G401 (cell line): Measurements from ENCODE around the gene IRF1. TPM values are rescaled to one million over a fixed set of nuclear protein-coding genes. Genes with fewer than 3 reads are reported as not detected.

Source experiments
- DNase-seq: peaks from one replicate; pipeline ENCODE4 v3.0.0-alpha.2; 2015; ENCODE audit warnings: low spot score
- in situ Hi-C: cut with HindIII; loops from 2 replicates; pipeline ENCODE4 v1.10.0; 2016; ENCODE audit warnings: low sequenced_read_pairs, mixed read lengths
- total RNA-seq: library from RNA; depleted of rRNA; stranded (reverse); fragments of >200 nt; shearing (Covaris generic); gene quantifications from 2 replicates; pipeline ENCODE4 v1.2.3, GENCODE V29; 2014

IRF1 gene
- total RNA-seq, 1 experiment from 2014 or later = 9.2 TPM

DNA sequence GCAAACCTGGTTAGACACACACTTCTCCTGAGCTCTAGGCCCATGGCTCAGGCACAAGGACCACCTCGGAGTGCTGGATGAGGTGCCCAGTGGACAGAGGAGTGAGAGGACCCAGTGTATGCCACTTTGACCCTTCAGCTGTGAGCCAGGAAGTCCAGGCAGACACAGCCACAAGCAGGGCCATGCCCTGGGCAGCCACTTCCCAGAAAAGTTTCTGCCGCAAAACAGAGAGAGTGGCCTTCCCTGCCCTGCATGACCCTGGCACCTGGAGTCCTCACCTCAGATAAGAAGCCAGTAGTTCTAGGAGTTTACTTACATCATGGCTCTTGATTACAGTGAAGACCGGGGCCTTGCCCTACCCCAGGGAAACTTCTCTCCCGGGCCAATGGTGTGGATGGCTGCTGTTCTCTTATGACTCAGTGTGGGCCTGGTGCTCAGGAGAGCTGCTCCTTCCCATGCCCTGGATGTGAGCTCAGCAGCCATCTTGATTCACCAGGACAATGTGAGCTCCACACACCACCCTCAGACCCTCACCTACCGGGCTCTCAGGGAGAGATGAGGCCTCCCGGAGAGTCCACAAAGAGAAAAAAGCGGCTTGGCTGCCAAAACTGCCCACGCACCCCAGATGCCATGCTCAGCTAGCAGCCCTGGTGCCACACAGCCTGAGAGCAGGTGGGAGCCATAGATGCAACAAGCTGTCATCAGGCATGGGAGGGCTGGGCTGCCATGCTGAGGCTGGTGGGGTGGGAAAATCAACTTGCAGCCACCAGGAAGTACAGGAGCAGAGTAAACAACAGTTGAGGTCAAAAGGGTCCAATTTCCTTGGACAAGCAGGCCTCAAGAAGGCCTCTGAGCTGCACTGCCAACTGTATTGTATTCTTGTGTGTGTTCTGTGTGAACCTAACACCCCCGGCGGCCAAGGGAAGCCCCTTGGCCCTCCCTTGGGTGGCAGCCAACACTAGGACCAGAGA, 11.7 kb upstream of the IRF1 start:
- in situ Hi-C loops = no loop called here

DNA sequence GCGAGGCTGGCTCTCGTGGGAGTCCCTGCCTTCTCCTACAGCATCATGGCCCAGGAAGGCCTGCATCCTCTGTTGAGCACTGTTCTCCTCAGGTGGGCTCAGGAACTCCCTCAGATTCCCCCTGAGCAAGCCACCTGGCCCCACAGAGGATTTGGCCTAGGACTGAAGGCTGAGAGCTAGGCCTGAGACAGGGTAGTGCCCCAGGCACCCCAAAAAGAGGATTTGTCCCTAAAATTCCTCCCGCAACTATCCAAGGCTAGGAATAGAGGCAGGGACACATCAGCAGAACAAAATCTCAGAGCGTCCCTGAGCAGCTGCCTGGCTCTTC, 11.0 kb upstream of the IRF1 start:
- in situ Hi-C loops = no loop called here

More for the DNA sequence above, 11.7 kb upstream of the IRF1 start:
- DNase-seq = no peak

DNA sequence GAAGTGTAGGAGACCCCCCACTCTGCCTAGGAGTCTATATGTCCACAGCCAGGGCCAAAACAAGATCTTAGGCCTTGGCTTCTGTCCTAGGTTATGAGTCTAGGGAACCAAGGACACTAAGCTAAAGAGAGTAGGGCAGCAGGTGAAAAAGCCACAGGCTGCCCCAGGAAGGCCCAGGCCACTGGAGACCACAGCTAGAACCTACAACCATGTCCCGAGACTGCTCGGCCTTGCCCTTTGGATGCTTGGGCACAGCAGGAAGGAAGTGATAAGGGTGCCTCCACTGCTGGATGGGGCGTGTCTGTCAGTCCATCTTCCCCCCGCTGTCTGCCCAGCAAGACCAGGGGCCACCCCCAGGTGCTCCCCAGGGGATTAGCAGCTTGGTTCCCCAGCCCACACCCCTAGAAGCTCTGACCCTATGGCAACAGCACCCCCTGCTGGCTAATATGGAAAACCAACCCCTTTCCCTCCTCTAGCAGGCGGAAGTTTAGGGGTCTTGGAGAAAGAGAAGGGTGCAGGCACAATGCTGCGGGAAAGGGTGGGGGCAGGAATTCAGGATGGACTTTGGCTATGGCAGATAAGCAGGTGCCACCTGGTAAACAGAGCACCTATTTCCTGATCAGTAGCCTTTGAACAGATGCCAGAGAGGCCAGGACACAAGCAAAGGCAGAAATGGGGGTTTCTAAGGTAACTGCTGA, 10.5 kb upstream of the IRF1 start:
- in situ Hi-C loops = no loop called here
- DNase-seq = peak; percentile 55

More for the DNA sequence above, 11.0 kb upstream of the IRF1 start:
- no peak for DNase-seq

DNA sequence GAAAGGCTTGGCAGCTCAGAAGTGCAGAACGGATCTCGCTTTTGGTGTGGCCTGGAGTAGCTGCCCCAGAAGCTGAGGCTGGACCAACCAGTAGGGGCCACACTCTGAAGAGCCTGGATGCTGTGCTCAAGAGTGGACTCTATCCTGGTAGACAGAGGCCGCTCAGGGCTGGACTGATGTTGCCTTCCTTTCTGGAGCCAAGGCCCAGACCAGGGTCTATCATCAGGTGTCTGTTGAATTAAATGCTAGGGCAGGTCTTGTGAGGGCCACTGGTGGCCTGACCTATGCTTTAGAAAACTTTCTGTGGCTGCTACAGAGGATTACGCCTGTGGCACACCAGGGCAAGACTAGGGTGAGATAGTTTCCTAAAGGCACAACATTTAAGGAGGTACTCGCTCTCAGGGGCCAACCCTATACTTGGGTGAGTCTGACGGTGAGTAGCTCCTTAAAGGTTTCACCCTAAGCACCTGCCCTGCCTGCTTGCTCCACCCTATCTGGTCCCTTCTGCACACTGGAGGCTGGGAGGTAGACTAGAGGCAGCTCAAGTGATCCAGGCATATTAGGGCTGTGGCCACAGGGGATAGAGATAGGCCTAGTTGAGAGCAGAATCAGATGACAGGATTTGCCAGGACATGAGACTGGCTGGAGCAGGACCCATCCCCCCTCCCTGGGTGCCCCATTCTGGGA, 9.8 kb upstream of the IRF1 start:
- DNase-seq = no peak
- in situ Hi-C loops = no loop called here

DNA sequence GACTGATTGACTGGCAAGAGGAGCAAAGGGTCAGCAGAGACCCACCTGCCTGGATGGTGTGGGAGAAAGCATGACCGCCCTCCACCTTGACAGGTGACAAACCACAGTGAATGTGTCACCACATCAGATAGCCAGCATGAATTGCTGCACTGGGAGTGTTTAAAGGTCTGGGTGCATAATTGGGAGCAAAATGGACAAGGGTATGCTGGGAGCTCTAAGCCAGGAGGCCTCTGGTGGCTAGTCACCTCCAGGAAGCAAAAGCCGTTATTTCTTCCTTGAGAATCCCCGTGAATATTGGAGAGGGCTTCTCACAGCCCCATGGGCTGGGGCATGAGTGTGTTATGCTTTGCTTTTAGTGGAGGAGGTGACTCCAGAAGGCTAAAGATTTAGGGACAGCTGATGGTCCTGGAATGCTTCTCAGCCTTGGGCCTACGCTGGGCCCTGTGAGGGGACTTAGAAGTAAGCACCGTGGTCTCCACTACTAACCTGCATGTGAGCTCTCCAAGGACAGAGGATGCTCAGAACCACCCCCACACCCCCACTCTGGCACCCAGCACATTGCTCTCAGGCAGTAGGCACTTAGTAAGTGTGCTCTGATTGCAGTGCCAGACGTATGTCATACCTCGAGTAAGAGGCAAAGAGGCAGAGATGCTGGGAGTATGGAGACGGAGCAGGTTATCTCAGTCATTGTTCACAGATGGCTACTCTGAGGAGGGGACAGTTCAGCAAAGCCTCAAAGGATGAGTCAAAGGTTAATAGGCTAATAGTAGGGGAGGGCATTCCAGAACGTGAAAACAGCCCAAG, 9.1 kb upstream of the IRF1 start:
- no peak for DNase-seq
- in situ Hi-C loops = no loop called here

DNA sequence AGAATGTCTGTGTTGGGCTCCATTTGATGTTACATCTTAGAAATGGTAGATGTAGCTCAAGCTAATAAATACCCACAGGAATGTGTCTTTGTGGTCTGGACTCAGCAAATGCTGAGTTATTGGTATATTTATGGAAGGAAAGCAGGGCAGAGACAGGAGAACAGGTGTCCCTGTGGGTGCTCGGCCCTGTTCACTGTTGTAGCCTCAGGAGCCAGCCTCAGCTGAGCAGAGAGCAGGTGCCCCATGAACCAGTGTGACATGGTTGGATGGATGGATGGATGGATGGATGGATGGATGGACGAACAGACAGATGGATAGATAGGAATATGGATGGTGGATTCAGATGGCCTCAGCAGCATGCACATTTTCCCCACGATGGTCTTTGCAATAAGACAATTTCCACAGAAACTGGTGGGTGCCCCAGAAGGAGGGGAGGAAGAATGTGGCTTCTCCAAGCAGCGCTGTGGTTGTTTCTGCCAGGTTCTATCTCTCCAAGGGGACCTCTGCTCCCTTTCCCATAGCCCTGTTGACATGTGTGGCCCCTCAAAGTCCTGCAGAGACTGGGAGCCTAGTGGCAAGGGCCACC, 8.2 kb upstream of the IRF1 start:
- in situ Hi-C loops = no loop called here
- no peak for DNase-seq

DNA sequence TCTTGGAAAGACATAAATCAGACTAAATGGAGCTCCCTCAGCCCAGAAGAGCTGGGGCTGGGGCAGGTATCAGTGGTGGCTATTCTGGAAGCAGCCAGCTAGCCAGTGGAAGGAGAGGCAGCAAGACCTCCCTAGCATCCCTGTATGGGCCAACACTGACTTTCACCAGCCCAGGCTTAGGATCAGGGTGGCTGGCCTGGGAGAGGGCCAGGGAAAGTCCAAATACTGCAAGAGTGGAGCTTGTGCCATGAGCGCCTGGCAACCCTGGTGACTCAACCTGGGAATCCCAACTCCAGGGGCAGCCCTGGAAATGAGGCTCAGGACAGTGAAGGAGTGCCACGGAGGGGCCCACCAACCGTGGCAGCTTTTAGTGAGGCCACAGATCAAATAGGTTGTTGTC, 7.6 kb upstream of the IRF1 start:
- in situ Hi-C loops = no loop called here
- no peak for DNase-seq

DNA sequence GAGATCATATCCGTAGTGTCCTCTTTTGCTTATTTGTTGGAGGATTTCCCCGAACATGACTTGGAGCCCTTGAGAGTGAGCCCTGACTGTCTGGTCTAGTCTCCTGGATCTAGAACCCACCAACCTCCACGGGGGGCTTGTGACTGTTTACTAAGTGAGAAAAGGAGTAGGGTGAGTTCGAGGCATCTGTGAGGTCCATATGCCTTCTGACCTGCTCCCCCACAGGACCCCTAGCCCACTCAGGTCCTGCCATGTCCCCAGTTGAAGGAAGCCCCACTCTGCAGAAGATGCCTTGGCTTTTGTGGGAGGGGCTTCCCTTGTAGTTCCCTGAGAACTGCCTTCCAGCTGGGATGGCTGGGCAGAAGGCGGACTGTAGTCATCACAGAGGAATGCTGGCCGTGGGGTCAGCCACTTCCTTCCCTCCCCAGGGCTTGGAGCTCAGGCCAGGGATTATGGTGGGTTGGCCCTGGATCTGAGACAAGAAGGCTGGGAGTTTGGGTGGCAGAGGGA, 7.0 kb upstream of the IRF1 start:
- DNase-seq = peak; percentile 44
- in situ Hi-C loops = no loop called here

DNA sequence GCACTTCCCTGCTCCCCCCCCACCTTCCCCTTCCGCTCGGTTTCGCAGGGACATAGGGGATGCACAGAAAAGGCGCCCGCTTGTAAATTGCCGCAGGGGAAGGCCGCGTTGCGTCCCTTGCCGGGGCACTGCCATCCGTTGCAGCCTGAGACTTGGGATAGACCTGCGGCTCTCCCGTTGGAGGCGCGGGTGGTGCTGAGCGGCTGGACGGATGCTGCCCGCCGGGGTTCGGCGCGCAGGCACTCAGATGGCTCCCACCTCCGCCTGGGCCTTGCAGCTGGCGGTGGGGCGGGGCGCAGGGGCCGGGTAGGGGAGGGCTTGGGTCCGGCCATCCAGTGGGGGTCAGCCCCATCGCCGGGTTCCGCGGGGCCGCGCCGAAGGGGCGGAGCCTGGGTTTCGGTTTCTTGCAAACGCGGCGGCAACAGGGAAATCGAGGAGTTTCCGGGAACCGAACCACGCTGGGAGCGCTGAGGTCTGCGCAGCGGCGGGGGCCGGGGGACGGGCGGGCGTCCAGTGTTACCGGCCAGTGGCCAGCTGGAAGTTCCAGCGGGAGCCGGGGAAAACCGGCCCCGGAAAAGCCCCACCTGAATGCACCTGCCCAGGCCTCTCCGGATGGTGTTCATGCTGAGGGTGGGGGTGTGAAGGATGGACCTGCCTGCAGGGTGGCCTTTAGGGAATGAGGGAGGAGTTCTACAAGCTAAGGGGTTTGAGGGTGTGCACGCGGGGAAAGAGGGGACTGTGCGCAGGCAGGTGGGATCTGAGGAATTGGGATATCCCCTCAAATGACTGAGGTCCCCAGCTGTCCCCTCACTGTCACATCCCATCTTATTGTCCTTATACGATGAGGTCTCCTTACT, 6.3 kb upstream of the IRF1 start:
- DNase-seq = peak; percentile 58
- in situ Hi-C loops = no loop called here

DNA sequence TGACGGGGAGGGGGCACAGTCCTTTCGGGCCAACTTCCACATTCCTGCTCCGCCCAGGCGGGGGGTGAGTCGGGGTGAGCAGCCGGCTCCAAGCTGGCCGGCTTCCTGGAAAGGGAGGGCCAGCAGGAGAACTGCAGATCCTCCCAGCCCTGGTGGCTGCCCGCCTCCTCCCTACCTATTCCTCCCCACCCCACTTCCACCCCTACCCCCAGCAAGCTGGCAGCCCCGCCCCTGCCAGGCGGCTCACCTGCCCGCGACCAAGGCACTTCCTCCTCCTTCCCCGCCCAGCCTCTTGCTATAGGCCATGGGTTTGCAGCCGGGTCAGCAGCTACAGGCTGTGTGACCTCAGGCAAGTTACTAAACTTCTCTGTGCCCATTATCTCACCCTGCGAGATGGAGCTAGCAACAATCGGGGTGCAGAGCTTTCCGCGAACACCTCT, 5.6 kb upstream of the IRF1 start:
- peak; percentile 77 for DNase-seq
- in situ Hi-C loops = no loop called here

DNA sequence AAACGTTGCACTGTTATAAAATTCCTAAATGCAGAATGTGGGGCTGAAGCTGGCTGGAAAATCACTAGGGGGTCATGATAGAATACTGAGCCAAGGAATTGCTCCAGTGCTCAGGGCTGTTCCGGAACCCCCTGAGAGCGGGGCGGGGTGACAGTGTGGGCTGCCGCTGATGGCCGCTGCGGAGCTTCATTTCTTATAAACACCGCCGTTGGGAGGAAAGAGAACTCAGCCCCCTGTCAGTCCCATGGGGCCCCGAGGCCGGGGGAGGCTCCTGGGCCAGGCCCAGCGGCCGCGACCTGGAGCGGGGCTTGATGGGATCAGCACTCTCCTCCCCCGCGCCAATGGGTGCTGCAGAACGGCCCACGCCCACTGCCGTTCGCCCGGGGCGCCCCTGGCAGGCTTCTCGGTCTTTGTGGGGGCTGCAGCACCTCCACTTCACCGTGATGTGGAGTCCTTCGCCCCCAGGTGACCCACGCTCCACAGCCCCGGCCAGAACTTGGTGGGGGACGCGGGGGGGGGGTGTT, 5.2 kb upstream of the IRF1 start:
- DNase-seq = peak; percentile 59

DNA sequence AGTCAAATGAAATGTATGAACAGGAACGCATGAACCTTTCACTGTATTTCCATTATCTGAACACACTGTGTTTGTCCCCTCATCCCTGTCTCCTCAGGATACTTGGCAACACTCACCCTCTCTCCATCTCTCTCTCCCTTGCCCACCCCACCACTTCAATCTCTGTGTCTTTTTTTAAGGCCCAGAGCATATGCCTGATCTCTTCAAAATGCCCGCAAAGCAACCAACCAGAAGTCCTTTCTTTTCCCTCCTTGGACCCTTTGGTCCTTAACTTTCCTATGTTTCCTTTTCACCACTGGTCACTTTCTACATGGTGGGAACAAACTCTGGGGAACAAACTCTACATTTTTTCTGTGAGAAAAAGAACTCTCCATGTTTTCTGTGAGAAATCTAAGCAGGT, 3.2 kb upstream of the IRF1 start:
- DNase-seq = no peak
- in situ Hi-C loops = no loop called here

More for the DNA sequence above, 5.2 kb upstream of the IRF1 start:
- in situ Hi-C loops = no loop called here

DNA sequence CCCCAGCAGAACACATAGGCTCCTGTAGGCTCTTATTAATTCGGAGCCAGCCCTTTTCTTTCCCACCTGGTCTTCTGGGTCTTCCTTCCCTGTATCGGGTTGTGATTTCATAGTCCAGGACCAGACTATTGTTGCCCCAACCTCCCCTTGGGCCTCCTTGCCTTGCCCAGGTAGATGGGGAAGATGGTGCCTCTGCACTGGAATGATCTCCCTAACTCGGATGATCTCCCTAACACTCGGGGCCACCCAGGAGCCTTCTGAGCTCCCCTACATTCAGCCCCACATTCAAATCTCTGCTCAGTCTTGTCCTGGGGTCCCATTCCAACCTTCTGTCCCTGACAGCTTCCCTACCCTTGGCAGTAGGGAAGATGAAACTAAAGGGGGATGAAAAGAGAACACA, 2.7 kb upstream of the IRF1 start:
- in situ Hi-C loops = no loop called here

DNA sequence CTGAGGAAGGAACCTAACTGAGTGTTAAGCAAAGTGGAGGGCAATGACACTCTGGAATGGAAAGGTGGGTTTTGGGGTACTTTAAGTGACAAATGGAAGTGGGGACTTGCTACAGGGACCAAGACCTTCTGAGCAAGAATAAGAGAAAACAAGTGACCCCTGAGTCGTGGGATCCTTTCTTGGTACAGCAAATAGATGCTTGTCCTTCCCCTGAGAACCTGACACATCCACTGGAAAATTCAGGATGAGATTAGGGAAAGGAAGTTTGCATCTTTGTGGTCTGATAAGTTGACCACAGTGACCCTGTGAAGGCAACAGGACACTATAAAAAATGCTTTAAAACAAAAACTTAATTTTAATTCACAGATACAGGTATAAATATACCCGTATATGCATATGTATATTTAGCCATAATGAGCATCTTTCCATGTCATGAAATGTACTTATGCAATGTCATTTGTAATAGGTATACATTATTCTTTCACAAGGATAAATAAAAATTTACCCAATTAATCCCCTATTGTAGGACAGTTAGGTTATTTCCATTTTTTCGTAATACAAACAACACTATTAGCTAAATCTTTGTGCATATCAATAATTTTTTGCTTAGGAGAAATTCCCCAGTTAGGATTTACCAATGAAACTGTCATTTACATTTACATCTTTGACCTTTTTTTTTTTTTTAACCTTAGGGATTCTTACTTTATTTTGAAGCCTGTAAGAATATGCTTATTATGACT, 2.0 kb upstream of the IRF1 start:
- in situ Hi-C loops = no loop called here
- no peak for DNase-seq

More for the DNA sequence above, 2.7 kb upstream of the IRF1 start:
- DNase-seq = no peak

DNA sequence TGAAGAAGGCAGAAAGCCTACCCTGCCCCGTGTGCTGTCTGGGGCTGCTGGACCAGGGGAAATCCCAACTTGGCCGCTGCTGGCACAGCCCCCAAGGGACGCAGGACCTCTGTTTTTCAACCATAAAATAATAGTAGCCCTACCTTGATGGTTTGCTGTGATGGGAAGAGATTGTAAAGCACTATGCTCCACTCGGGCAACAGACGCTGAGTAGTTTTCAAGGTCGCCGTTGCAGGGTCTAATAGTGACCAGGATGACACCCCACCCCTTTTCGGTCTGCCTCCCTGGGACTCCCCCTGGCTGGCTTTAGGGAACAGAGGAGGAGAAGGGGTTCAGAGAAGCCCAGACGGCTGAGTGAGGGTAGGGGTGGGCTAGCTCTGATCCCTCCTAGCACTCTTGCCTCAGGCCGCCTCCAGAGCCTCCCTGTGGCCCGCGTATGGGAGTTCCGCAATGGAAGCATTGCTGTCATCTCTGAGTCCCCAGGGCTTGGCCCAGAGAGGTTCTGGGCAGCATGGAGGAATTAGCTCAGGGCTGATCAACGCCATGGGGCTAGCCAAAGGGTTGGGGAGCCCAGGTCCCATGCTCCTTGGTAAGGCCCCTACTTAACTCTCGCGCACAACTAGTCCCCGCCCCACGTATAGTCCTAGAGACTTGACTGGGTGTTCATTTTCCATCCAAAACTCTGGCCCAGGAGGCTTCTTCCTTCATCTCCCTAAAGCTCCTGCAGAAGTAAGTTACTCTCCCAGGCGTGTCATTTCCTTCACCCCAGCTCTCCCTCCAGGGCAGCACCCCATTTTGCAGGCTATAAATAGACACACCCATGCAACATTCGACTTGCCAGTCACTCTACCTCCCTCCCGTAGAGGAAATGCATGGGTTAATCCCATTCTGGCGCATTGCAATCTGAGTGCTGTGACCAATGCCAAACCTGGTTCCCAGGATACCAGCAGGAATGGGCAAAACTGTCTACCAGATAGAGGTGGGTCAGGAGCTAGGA, 1.1 kb upstream of the IRF1 start:
- in situ Hi-C loops = no loop called here
- no peak for DNase-seq
